ENCODE measurements around the gene SMARCAL1. TPM values are rescaled to one million over a fixed set of nuclear protein-coding genes. Genes with fewer than 3 reads are reported as not detected.

Gene SMARCAL1
- total RNA-seq, 1 donor from 2014 or later, result 33.0 TPM

GRCh38 chr2:216522892-216523502, 110.7 kb downstream of the SMARCAL1 start:
- Mint-ChIP-seq H3K27ac (no peak overlapping the region), H3K9me3 (peaks cover 4% of the 10 kb centered on the region), H3K4me1 (peaks cover 23% of the 10 kb centered on the region), H3K4me3 (no peak overlapping the region), H3K27me3 (ENCODE audit: low read depth) (no peaks in the 10 kb centered on the region), H3K36me3 (peaks cover 7% of the 10 kb centered on the region)
- TF ChIP-seq, protein P1, sequence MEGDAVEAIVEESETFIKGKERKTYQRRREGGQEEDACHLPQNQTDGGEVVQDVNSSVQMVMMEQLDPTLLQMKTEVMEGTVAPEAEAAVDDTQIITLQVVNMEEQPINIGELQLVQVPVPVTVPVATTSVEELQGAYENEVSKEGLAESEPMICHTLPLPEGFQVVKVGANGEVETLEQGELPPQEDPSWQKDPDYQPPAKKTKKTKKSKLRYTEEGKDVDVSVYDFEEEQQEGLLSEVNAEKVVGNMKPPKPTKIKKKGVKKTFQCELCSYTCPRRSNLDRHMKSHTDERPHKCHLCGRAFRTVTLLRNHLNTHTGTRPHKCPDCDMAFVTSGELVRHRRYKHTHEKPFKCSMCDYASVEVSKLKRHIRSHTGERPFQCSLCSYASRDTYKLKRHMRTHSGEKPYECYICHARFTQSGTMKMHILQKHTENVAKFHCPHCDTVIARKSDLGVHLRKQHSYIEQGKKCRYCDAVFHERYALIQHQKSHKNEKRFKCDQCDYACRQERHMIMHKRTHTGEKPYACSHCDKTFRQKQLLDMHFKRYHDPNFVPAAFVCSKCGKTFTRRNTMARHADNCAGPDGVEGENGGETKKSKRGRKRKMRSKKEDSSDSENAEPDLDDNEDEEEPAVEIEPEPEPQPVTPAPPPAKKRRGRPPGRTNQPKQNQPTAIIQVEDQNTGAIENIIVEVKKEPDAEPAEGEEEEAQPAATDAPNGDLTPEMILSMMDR (IDR thresholded peaks at IDR 0.05; ENCODE audit: unreplicated experiment), result no peak
- no peak for DNase-seq (ENCODE audit: low spot score in 2 of 2, unreplicated experiment in 2 of 2)

GRCh38 chr2:216525972-216526371, 113.7 kb downstream of the SMARCAL1 start:
- Mint-ChIP-seq H3K27me3 (ENCODE audit: low read depth) (no peaks in the 10 kb centered on the region), H3K9me3 (peaks cover 4% of the 10 kb centered on the region), H3K27ac (peak overlapping the region; percentile 95), H3K4me3 (no peak overlapping the region), H3K36me3 (peaks cover 7% of the 10 kb centered on the region), H3K4me1 (peaks cover 28% of the 10 kb centered on the region)
- DNase-seq (ENCODE audit: low spot score in 2 of 2, unreplicated experiment in 2 of 2), result no peak
- TF ChIP-seq, protein P1 (IDR thresholded peaks at IDR 0.05; ENCODE audit: unreplicated experiment), result no peak

DNA sequence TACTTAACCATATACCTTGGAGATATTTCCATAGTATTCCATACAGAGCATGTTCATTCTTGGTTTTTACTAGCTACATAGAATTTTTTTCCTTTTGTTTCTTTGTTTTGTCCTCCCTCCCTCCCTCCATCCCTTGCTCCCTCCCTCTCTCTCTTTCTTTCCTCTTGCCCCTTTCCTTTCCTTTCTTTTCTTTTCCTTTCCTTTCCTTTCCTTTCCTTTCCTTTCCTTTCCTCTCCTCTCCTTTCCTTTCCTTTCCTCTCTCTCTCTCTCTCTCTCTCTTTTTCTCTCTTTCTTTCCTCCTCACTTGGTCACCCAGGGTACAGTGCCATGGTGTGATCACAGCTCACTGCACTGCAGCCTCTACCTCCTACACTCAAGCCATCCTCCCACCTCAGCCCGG, 114.7 kb downstream of the SMARCAL1 start:
- peaks cover 4% of the 10 kb centered on the region for H3K9me3 Mint-ChIP-seq
- TF ChIP-seq, protein P1 (IDR thresholded peaks at IDR 0.05; ENCODE audit: unreplicated experiment), result no peak
- H3K4me3 Mint-ChIP-seq, result no peak overlapping the region
- DNase-seq (ENCODE audit: low spot score in 2 of 2, unreplicated experiment in 2 of 2), result no peak
- peak overlapping the region; percentile 95 for H3K27ac Mint-ChIP-seq
- H3K36me3 Mint-ChIP-seq, result peaks cover 7% of the 10 kb centered on the region
- H3K4me1 Mint-ChIP-seq, result peaks cover 32% of the 10 kb centered on the region
- H3K27me3 Mint-ChIP-seq (ENCODE audit: low read depth), result no peaks in the 10 kb centered on the region

- Mint-ChIP-seq H3K4me3 (no peak overlapping the region), H3K4me1 (peaks cover 39% of the 10 kb centered on the region)
- DNase-seq (ENCODE audit: low spot score in 2 of 2, unreplicated experiment in 2 of 2), result no peak
These were observed 115.3 kb downstream of the SMARCAL1 start for GRCh38 chr2:216527600-216527999.

DNA sequence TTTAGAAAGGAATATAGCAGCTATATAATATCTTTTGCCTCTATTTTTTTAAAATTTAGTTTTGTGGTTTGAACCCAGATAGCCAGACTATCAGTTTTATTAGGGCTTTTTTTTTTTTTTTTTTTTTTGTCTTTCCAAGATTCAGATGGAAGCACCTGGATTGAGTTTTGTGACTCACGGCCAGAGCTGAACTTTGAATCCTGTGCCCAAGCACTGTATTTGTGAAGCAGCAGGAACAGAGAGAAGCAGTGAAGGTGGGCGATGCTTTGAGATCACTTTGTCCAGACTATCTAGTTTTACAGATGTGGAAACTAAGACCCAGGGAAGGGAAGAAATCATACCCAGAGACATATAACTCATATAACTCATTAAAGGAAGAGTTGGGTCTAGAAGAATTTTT, 120.3 kb downstream of the SMARCAL1 start:
- TF ChIP-seq, protein P1 (IDR thresholded peaks at IDR 0.05; ENCODE audit: unreplicated experiment), result no peak
- H3K4me1 Mint-ChIP-seq, result peaks cover 68% of the 10 kb centered on the region
- H3K27ac Mint-ChIP-seq, result peak overlapping the region; percentile 90
- H3K36me3 Mint-ChIP-seq, result no peaks in the 10 kb centered on the region
- no peaks in the 10 kb centered on the region for H3K27me3 Mint-ChIP-seq (ENCODE audit: low read depth)
- no peak for DNase-seq (ENCODE audit: low spot score in 2 of 2, unreplicated experiment in 2 of 2)
- no peaks in the 10 kb centered on the region for H3K9me3 Mint-ChIP-seq
- no peak overlapping the region for H3K4me3 Mint-ChIP-seq

More at GRCh38 chr2:216527600-216527999, 115.3 kb downstream of the SMARCAL1 start:
- TF ChIP-seq, protein P1 (IDR thresholded peaks at IDR 0.05; ENCODE audit: unreplicated experiment), result no peak
- Mint-ChIP-seq H3K27me3 (ENCODE audit: low read depth) (no peaks in the 10 kb centered on the region), H3K9me3 (peaks cover 4% of the 10 kb centered on the region), H3K36me3 (peaks cover 6% of the 10 kb centered on the region), H3K27ac (peak overlapping the region; percentile 95)

Other genes with a start within 250 kb of the SMARCAL1 start
- 0.05 to 0.09 TPM (median 0.09 TPM) in 3 replicates for gene MARCHF4, start 40.0 kb upstream of the SMARCAL1 start, total RNA-seq
- gene RPL37A, start 86.4 kb downstream of the SMARCAL1 start, total RNA-seq, result 2,728 to 2,928 TPM (median 2,867 TPM) in 3 replicates
- gene IGFBP2, start 220.9 kb downstream of the SMARCAL1 start, total RNA-seq, result 376 to 409 TPM (median 381 TPM) in 3 replicates

Measured in mesothelial cell of epicardium (in vitro differentiated cells).